ENCODE measurements around the gene MACROH2A2. TPM values are rescaled to one million over a fixed set of nuclear protein-coding genes. Genes with fewer than 3 reads are reported as not detected.
"Not testable (repeated sequence)": the region's sequence is repeated elsewhere in the genome, so short reads cannot be mapped to it uniquely, and the experiment has no call there.

Gene MACROH2A2
- total and polyA plus RNA-seq, 2 donors, result 10.7 to 12.9 TPM

DNA sequence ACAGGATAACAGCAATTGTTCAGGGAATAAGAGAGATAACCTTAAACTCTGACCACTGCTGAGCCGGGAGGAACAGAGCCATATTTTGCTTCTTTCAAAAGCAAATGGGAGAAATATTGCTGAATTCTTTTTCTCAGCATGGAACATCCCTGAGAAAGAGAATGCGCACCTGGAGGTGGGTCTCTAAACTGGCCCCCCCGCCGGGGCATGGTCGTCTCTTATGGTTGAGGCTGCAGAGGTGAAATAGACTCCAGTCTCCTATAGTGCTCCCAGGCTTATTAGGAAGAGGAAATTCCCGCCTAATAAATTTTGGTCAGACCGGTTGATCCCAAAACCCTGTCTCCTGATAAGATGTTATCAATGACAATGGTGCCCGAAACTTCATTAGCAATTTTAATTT is 10.9 kb upstream of the MACROH2A2 start:
- whole genome bisulfite sequencing, result 59% methylated on average over 8 of the region's 8 CpGs
- not testable (repeated sequence) for H3K36me3 ChIP-seq (ENCODE audit: control insufficient read depth in 2 of 2, insufficient read depth in 2 of 2, low read length in 1 of 2); DNase-seq (ENCODE audit: low read depth in 6 of 9, low spot score in 9 of 9); H3K4me3 ChIP-seq (ENCODE audit: low read length in 2 of 2); H3K27me3 ChIP-seq (ENCODE audit: control insufficient read depth in 2 of 2, insufficient read depth in 1 of 2, low read length in 1 of 2); H3K9me3 ChIP-seq (ENCODE audit: control insufficient read depth in 2 of 2, insufficient read depth in 1 of 2, low read length in 1 of 2); H3K27ac ChIP-seq (ENCODE audit: low read depth in 1 of 2, low read length in 1 of 2); H3K4me1 ChIP-seq (ENCODE audit: control insufficient read depth in 2 of 2, insufficient read depth in 2 of 2, low read length in 2 of 2)

- H3K27me3 ChIP-seq (ENCODE audit: control insufficient read depth in 2 of 2, insufficient read depth in 1 of 2, low read length in 1 of 2), result peaks cover 13 to 24% of the 10 kb centered on the region in 2 donors
- H3K27ac ChIP-seq (ENCODE audit: low read depth in 1 of 2, low read length in 1 of 2); H3K4me3 ChIP-seq (ENCODE audit: low read length in 2 of 2); H3K9me3 ChIP-seq (ENCODE audit: control insufficient read depth in 2 of 2, insufficient read depth in 1 of 2, low read length in 1 of 2); H3K4me1 ChIP-seq (ENCODE audit: control insufficient read depth in 2 of 2, insufficient read depth in 2 of 2, low read length in 2 of 2); DNase-seq (ENCODE audit: low read depth in 6 of 9, low spot score in 9 of 9); H3K36me3 ChIP-seq (ENCODE audit: control insufficient read depth in 2 of 2, insufficient read depth in 2 of 2, low read length in 1 of 2): not testable (repeated sequence)
- 98% methylated on average over 4 of the region's 4 CpGs for WGBS
These were observed 5.6 kb upstream of the MACROH2A2 start for GRCh38 chr10:70047066-70047465.

GRCh38 chr10:70048030-70048723 is 4.5 kb upstream of the MACROH2A2 start:
- H3K27me3 ChIP-seq (ENCODE audit: control insufficient read depth in 2 of 2, insufficient read depth in 1 of 2, low read length in 1 of 2), result peaks cover 24 to 34% of the 10 kb centered on the region in 2 donors
- H3K4me1 ChIP-seq (ENCODE audit: control insufficient read depth in 2 of 2, insufficient read depth in 2 of 2, low read length in 2 of 2), result peaks cover 0 to 3% of the 10 kb centered on the region in 2 donors
- H3K4me3 ChIP-seq (ENCODE audit: low read length in 2 of 2), result no peak overlapping the region
- no peak overlapping the region for H3K27ac ChIP-seq (ENCODE audit: low read depth in 1 of 2, low read length in 1 of 2)
- no peaks in the 10 kb centered on the region for H3K9me3 ChIP-seq (ENCODE audit: control insufficient read depth in 2 of 2, insufficient read depth in 1 of 2, low read length in 1 of 2)
- no peak for DNase-seq (ENCODE audit: low read depth in 6 of 9, low spot score in 9 of 9)
- WGBS, result 94% methylated on average over 5 of the region's 5 CpGs
- no peaks in the 10 kb centered on the region for H3K36me3 ChIP-seq (ENCODE audit: control insufficient read depth in 2 of 2, insufficient read depth in 2 of 2, low read length in 1 of 2)

DNA sequence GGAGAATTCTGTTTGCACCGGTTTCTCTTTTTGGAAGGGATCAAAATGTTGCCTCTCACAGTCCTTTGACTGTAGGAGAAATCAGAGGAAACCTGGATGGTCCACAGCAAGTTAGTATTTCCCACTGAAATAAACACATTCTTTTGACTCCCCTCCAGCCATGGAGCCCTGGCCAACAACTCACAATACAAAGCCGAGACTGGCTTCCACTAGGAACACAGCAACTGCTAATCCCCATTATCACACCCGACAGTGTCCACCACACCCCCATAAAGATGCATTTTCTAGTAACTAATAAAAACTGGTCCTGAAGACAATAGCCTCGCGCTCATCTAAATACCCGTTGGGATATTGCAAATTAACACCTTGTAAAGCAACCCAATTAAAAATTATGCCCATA is 798 bp upstream of the MACROH2A2 start:
- no peak overlapping the region for H3K4me3 ChIP-seq (ENCODE audit: low read length in 2 of 2)
- H3K9me3 ChIP-seq (ENCODE audit: control insufficient read depth in 2 of 2, insufficient read depth in 1 of 2, low read length in 1 of 2), result no peaks in the 10 kb centered on the region
- DNase-seq (ENCODE audit: low read depth in 6 of 9, low spot score in 9 of 9), result no peak
- no peaks in the 10 kb centered on the region for H3K36me3 ChIP-seq (ENCODE audit: control insufficient read depth in 2 of 2, insufficient read depth in 2 of 2, low read length in 1 of 2)
- 66% methylated on average over 6 of the region's 6 CpGs for WGBS
- H3K27ac ChIP-seq (ENCODE audit: low read depth in 1 of 2, low read length in 1 of 2), result no peak overlapping the region
- H3K27me3 ChIP-seq (ENCODE audit: control insufficient read depth in 2 of 2, insufficient read depth in 1 of 2, low read length in 1 of 2), result peaks cover 47 to 65% of the 10 kb centered on the region in 2 donors
- H3K4me1 ChIP-seq (ENCODE audit: control insufficient read depth in 2 of 2, insufficient read depth in 2 of 2, low read length in 2 of 2), result peaks cover 0 to 3% of the 10 kb centered on the region in 2 donors

- no peak for DNase-seq (ENCODE audit: low read depth in 6 of 9, low spot score in 9 of 9)
- peak overlapping the region in 1 of 2 donors; percentile 52 for H3K27ac ChIP-seq (ENCODE audit: low read depth in 1 of 2, low read length in 1 of 2)
- no peaks in the 10 kb centered on the region for H3K9me3 ChIP-seq (ENCODE audit: control insufficient read depth in 2 of 2, insufficient read depth in 1 of 2, low read length in 1 of 2)
- H3K27me3 ChIP-seq (ENCODE audit: control insufficient read depth in 2 of 2, insufficient read depth in 1 of 2, low read length in 1 of 2), result peaks cover 47 to 64% of the 10 kb centered on the region in 2 donors
- peaks cover 0 to 3% of the 10 kb centered on the region in 2 donors for H3K4me1 ChIP-seq (ENCODE audit: control insufficient read depth in 2 of 2, insufficient read depth in 2 of 2, low read length in 2 of 2)
- under 1% methylated on average over 78 of the region's 78 CpGs for WGBS
- peak overlapping the region; percentile 45 for H3K4me3 ChIP-seq (ENCODE audit: low read length in 2 of 2)
- no peaks in the 10 kb centered on the region for H3K36me3 ChIP-seq (ENCODE audit: control insufficient read depth in 2 of 2, insufficient read depth in 2 of 2, low read length in 1 of 2)
These were observed 683 bp downstream of the MACROH2A2 start for GRCh38 chr10:70053218-70053840.

DNA sequence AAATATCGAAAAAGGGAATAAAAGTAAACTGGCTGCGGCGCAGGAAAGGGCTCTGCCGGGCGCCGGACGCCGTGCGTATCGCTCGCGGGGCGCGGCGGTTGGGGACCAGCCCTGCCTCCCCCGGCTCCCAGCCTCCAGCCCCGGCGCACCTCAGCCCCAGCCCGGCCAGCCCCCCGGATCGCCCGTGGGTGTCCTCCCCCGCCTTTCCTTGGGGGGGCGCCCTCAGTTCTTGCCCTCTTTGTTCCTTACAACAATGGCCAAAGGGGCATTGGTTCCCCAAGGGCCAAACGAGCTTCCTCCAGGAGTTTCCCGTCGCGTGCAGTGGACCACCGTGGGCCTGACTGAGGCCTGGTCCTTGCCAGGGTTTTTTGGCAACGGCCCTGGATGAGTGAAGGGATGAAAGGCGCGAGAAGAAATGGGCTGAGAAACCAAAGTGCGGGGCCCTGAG is 1.2 kb downstream of the MACROH2A2 start:
- peaks cover 47 to 63% of the 10 kb centered on the region in 2 donors for H3K27me3 ChIP-seq (ENCODE audit: control insufficient read depth in 2 of 2, insufficient read depth in 1 of 2, low read length in 1 of 2)
- WGBS, result 17% methylated on average over 33 of the region's 33 CpGs
- H3K9me3 ChIP-seq (ENCODE audit: control insufficient read depth in 2 of 2, insufficient read depth in 1 of 2, low read length in 1 of 2), result no peaks in the 10 kb centered on the region
- H3K36me3 ChIP-seq (ENCODE audit: control insufficient read depth in 2 of 2, insufficient read depth in 2 of 2, low read length in 1 of 2), result no peaks in the 10 kb centered on the region
- H3K4me3 ChIP-seq (ENCODE audit: low read length in 2 of 2), result peak overlapping the region; percentile 8 to 45
- peaks cover 0 to 3% of the 10 kb centered on the region in 2 donors for H3K4me1 ChIP-seq (ENCODE audit: control insufficient read depth in 2 of 2, insufficient read depth in 2 of 2, low read length in 2 of 2)
- no peak overlapping the region for H3K27ac ChIP-seq (ENCODE audit: low read depth in 1 of 2, low read length in 1 of 2)
- DNase-seq (ENCODE audit: low read depth in 6 of 9, low spot score in 9 of 9), result no peak

DNA sequence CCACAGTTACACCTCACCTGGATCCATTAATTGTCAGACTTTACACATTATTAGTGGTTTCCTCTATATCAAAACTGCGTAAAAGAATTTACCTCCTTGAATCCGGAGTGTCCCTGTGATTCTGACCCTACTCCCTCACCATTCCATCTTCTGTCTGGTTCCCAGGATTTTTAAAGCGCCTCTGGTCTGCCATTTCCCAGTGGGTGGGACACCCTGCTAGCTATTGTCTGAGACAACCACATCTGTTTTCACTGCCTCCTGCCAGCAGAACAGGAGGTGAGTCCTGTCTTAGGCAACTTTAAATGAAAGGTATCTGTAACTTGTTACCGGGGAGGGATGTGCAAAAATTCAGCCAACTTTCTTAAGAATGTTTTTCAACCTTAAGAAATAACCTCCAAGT is 2.3 kb downstream of the MACROH2A2 start:
- no peak for DNase-seq (ENCODE audit: low read depth in 6 of 9, low spot score in 9 of 9)
- peaks cover 0 to 3% of the 10 kb centered on the region in 2 donors for H3K4me1 ChIP-seq (ENCODE audit: control insufficient read depth in 2 of 2, insufficient read depth in 2 of 2, low read length in 2 of 2)
- no peak overlapping the region for H3K4me3 ChIP-seq (ENCODE audit: low read length in 2 of 2)
- no peak overlapping the region for H3K27ac ChIP-seq (ENCODE audit: low read depth in 1 of 2, low read length in 1 of 2)
- peaks cover 47 to 62% of the 10 kb centered on the region in 2 donors for H3K27me3 ChIP-seq (ENCODE audit: control insufficient read depth in 2 of 2, insufficient read depth in 1 of 2, low read length in 1 of 2)
- no peaks in the 10 kb centered on the region for H3K36me3 ChIP-seq (ENCODE audit: control insufficient read depth in 2 of 2, insufficient read depth in 2 of 2, low read length in 1 of 2)
- H3K9me3 ChIP-seq (ENCODE audit: control insufficient read depth in 2 of 2, insufficient read depth in 1 of 2, low read length in 1 of 2), result no peaks in the 10 kb centered on the region
- WGBS, result 97% methylated on average over 4 of the region's 4 CpGs

GRCh38 chr10:70055550-70055949 is 2.9 kb downstream of the MACROH2A2 start:
- Histone ChIP-seq H3K4me3 (ENCODE audit: low read length in 2 of 2) (no peak overlapping the region), H3K27me3 (ENCODE audit: control insufficient read depth in 2 of 2, insufficient read depth in 1 of 2, low read length in 1 of 2) (peaks cover 43 to 57% of the 10 kb centered on the region in 2 donors), H3K36me3 (ENCODE audit: control insufficient read depth in 2 of 2, insufficient read depth in 2 of 2, low read length in 1 of 2) (no peaks in the 10 kb centered on the region), H3K4me1 (ENCODE audit: control insufficient read depth in 2 of 2, insufficient read depth in 2 of 2, low read length in 2 of 2) (peaks cover 0 to 3% of the 10 kb centered on the region in 2 donors), H3K27ac (ENCODE audit: low read depth in 1 of 2, low read length in 1 of 2) (no peak overlapping the region), H3K9me3 (ENCODE audit: control insufficient read depth in 2 of 2, insufficient read depth in 1 of 2, low read length in 1 of 2) (no peaks in the 10 kb centered on the region)
- WGBS, result 97% methylated on average over 1 of the region's 1 CpG
- no peak for DNase-seq (ENCODE audit: low read depth in 6 of 9, low spot score in 9 of 9)

DNA sequence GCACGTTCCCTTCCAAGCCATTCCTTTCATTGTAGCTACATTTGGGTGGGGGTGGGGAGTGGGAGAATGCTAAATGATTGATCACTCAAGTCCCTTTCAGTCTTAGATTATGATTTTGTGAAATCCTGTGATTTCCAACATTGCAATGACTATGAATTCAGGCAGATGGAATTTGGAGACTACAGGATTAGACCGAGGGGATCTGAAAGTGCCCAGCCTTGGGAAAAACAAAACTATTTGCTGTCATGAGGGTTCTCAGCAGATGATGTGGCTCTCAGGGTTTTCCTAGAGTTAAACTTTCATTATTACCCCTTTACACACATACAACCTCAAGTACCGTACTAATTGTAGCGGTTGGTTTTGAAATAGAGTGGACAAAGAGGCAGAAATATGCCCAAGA is 4.7 kb downstream of the MACROH2A2 start:
- Histone ChIP-seq H3K9me3 (ENCODE audit: control insufficient read depth in 2 of 2, insufficient read depth in 1 of 2, low read length in 1 of 2) (no peaks in the 10 kb centered on the region), H3K27me3 (ENCODE audit: control insufficient read depth in 2 of 2, insufficient read depth in 1 of 2, low read length in 1 of 2) (peaks cover 32 to 40% of the 10 kb centered on the region in 2 donors), H3K27ac (ENCODE audit: low read depth in 1 of 2, low read length in 1 of 2) (no peak overlapping the region), H3K4me3 (ENCODE audit: low read length in 2 of 2) (no peak overlapping the region), H3K36me3 (ENCODE audit: control insufficient read depth in 2 of 2, insufficient read depth in 2 of 2, low read length in 1 of 2) (no peaks in the 10 kb centered on the region), H3K4me1 (ENCODE audit: control insufficient read depth in 2 of 2, insufficient read depth in 2 of 2, low read length in 2 of 2) (peaks cover 0 to 2% of the 10 kb centered on the region in 2 donors)
- 96% methylated on average over 4 of the region's 4 CpGs for WGBS
- no peak for DNase-seq (ENCODE audit: low read depth in 6 of 9, low spot score in 9 of 9)
